ENCODE results near the gene VTI1B. TPM values are rescaled to one million over a fixed set of nuclear protein-coding genes. Genes with fewer than 3 reads are reported as not detected.
A peak's percentile ranks its signal among the peaks of the same experiment; 100 is the strongest.

VTI1B gene
- total and polyA plus RNA-seq, 12 donors: 52.2 to 108 (median 82.2) TPM

DNA sequence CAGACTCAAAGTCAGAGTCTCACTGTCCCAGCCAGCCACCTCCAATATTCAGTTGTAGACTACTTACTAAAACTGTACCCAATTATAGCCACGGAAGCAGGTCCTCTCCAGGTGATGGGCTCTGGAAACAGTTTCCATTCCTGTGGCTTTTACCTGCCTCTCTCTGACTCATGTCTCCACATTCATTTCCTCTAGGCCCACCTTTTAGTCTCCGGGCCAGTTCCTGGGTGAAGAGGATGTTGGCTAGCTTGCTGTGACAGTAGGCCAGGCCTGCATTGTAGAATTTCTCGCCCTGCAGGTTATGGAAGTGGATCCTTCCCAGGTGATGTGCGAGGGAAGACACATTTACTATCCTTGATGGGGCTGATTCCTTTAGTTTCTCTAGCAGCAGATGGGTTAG, 15.6 kb upstream of the VTI1B start:
- TF ChIP-seq, protein P1, sequence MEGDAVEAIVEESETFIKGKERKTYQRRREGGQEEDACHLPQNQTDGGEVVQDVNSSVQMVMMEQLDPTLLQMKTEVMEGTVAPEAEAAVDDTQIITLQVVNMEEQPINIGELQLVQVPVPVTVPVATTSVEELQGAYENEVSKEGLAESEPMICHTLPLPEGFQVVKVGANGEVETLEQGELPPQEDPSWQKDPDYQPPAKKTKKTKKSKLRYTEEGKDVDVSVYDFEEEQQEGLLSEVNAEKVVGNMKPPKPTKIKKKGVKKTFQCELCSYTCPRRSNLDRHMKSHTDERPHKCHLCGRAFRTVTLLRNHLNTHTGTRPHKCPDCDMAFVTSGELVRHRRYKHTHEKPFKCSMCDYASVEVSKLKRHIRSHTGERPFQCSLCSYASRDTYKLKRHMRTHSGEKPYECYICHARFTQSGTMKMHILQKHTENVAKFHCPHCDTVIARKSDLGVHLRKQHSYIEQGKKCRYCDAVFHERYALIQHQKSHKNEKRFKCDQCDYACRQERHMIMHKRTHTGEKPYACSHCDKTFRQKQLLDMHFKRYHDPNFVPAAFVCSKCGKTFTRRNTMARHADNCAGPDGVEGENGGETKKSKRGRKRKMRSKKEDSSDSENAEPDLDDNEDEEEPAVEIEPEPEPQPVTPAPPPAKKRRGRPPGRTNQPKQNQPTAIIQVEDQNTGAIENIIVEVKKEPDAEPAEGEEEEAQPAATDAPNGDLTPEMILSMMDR (IDR thresholded peaks at IDR 0.05): no peak
- no peak for TF ChIP-seq POLR2A (IDR thresholded peaks at IDR 0.05)
- intact Hi-C loops (cut with DNase I): loop anchor here in 1 of 2 donors (10.0 kb wide), 1 partner anchor 75 kb away; the partner anchor contains the start of gene ARG2
- no peak for DNase-seq
- Histone ChIP-seq H3K4me1 (replicated peaks in 1 of 2) (peaks cover 5 to 18% of the 10 kb centered on the region in 2 donors), H3K4me3 (no peak overlapping the region), H3K27me3 (no peaks in the 10 kb centered on the region), H3K9me3 (replicated peaks in 1 of 3) (no peaks in the 10 kb centered on the region), H3K27ac (no peak overlapping the region), H3K36me3 (replicated peaks in 1 of 2) (peaks cover 0 to 60% of the 10 kb centered on the region in 2 donors)
- WGBS, 4 donors: 88 to 98% (median 96%) methylated on average over 3 to 4 of the region's 4 CpGs

DNA sequence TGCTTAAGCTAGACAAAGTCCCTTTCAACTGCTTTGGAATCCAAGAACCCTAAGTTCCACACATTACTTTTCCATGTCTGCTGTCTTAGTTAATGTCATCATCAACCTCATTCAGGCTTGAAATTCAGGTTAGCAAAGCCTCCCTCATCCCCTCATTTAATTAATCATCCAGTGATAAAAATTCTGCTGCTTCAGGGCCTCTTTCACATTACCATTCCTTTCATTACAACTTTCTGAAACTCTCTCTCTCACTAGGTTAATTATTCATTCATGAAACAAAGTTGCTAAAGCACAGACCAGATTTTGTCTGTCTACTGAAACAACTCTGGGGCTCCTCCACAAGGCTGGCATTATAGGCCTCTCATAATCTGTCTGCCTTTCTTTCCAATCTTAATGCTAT, 9.4 kb upstream of the VTI1B start:
- Histone ChIP-seq H3K27ac (no peak overlapping the region), H3K36me3 (replicated peaks in 1 of 2) (peaks cover 0 to 40% of the 10 kb centered on the region in 2 donors), H3K4me1 (replicated peaks in 1 of 2) (no peaks in the 10 kb centered on the region), H3K27me3 (no peaks in the 10 kb centered on the region), H3K9me3 (replicated peaks in 1 of 3) (no peaks in the 10 kb centered on the region), H3K4me3 (no peak overlapping the region)
- intact Hi-C loops (cut with DNase I): no loop called here
- no peak for TF ChIP-seq POLR2A (IDR thresholded peaks at IDR 0.05)
- TF ChIP-seq, protein P1 (IDR thresholded peaks at IDR 0.05): no peak
- no peak for DNase-seq

DNA sequence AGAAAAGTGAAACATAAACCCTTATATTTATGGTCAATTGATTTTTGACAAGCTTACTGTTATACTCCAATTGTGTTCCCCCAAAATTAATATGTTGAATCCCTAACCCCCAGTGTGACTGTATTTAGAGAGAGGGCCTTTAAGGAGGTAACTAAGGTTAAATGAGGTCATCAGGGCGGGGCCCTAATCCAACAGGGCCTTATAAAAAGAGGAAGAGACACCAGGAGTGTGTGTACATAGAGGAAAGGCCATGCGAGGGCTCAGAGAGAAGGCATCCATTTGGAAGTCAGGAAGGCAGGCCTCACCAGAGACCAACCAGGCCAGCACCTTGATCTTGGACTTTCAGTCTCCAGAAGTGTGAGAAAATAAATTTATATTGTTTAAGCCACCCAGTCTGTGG, 6.5 kb upstream of the VTI1B start:
- peaks cover 0 to 9% of the 10 kb centered on the region in 2 donors for H3K4me1 ChIP-seq (replicated peaks in 1 of 2)

DNA sequence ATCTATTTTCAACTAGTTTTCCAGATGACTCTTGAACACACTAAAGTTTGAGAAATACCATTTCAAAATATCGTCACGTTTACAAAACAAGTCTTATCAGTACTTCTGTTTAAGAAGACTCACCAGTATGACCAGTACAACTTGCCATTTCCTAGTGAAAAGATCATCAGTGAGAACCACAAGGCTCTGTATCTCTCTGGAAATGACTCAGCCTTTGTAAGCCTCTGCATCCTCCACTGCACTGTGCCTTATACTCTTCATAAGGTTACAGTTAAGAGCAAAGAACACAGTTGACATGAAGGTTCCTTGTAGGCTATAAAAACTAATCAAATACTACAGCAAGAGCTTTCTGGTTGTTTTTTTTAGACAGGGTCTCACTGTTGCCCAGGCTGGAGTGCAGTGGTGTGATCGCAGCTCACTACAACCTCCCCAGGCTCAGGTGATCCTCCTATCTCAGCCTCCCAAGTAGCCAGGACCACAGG, 5.7 kb upstream of the VTI1B start:
- DNase-seq: no peak
- Histone ChIP-seq H3K36me3 (replicated peaks in 1 of 2) (peaks cover 0 to 31% of the 10 kb centered on the region in 2 donors), H3K27me3 (no peaks in the 10 kb centered on the region), H3K27ac (no peak overlapping the region), H3K4me1 (replicated peaks in 1 of 2) (peaks cover 0 to 14% of the 10 kb centered on the region in 2 donors), H3K4me3 (no peak overlapping the region), H3K9me3 (replicated peaks in 1 of 3) (no peaks in the 10 kb centered on the region)
- TF ChIP-seq, protein P1 (IDR thresholded peaks at IDR 0.05): no peak
- TF ChIP-seq POLR2A (IDR thresholded peaks at IDR 0.05): no peak
- intact Hi-C loops (cut with DNase I): no loop called here
- WGBS, 4 donors: 75 to 84% (median 80%) methylated on average over 3 of the region's 3 CpGs

More for the DNA sequence above, 6.5 kb upstream of the VTI1B start:
- peak in 1 of 7 donors; percentile 22 for DNase-seq
- H3K36me3 ChIP-seq (replicated peaks in 1 of 2): peaks cover 0 to 38% of the 10 kb centered on the region in 2 donors
- WGBS, 4 donors: 73 to 90% (median 79%) methylated on average over 2 of the region's 2 CpGs
- intact Hi-C loops (cut with DNase I): no loop called here
- no peak overlapping the region for H3K27ac ChIP-seq
- H3K9me3 ChIP-seq (replicated peaks in 1 of 3): no peaks in the 10 kb centered on the region
- H3K4me3 ChIP-seq: no peak overlapping the region
- TF ChIP-seq POLR2A (IDR thresholded peaks at IDR 0.05): no peak
- TF ChIP-seq, protein P1 (IDR thresholded peaks at IDR 0.05): no peak
- no peaks in the 10 kb centered on the region for H3K27me3 ChIP-seq
